ENCODE data around the gene FA2H. TPM values are rescaled to one million over a fixed set of nuclear protein-coding genes. Genes with fewer than 3 reads are reported as not detected.
"Not testable (repeated sequence)": the region's sequence is repeated elsewhere in the genome, so short reads cannot be mapped to it uniquely, and the experiment has no call there.

Gene FA2H
- total RNA-seq, 1 donor, result 0.42 TPM

DNA sequence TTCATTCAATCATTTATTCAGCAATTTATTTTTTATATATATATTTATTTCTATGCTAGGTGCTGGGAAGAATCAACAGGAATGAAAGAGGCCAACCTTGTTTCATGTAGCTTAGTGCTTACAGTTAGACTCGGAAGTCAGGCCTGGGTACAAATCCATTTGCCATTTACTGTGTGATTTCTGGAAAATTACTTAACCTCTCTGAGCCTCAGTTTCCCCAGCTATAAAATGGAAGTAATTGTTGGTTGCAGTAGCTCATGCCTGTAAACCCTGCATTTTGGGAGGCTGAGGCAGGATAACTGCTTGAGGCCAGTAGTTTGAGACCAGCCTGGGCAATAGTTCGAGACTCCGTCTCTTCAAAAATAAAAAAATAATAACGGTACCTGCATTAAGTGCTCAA is 46.7 kb downstream of the FA2H start:
- H3K9me3 ChIP-seq (ENCODE audit: low read depth, low read length), result no peaks in the 10 kb centered on the region
- no peaks in the 10 kb centered on the region for H3K4me1 ChIP-seq (ENCODE audit: insufficient read depth, low read length)
- no peak overlapping the region for H3K4me3 ChIP-seq (ENCODE audit: low read length)
- no peaks in the 10 kb centered on the region for H3K27me3 ChIP-seq (ENCODE audit: insufficient read depth, low read length)

DNA sequence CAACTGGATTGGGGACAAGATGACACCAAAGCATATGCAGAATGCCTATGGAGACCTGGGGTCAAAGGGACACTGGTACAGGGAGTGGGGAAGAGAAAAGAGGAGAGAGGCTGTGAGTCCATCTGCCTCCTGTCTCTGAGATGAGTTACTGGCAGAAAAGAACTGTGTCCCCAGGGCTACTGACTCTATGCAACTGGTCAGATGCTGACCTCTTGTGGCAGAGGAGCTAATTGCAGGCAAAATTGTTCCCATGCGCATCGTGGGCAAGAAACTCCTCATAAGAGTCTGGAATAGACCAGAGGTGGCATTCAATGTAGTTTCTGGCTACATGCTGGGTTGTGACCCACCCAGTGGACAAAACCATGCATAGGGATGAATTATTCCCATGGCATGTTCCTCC is 47.9 kb downstream of the FA2H start:
- Histone ChIP-seq H3K4me3 (ENCODE audit: low read length) (no peak overlapping the region), H3K27me3 (ENCODE audit: insufficient read depth, low read length) (no peaks in the 10 kb centered on the region), H3K9me3 (ENCODE audit: low read depth, low read length) (no peaks in the 10 kb centered on the region), H3K4me1 (ENCODE audit: insufficient read depth, low read length) (no peaks in the 10 kb centered on the region)

- H3K27me3 ChIP-seq (ENCODE audit: insufficient read depth, low read length), result no peaks in the 10 kb centered on the region
- H3K4me1 ChIP-seq (ENCODE audit: insufficient read depth, low read length), result no peaks in the 10 kb centered on the region
- no peaks in the 10 kb centered on the region for H3K9me3 ChIP-seq (ENCODE audit: low read depth, low read length)
- no peak overlapping the region for H3K4me3 ChIP-seq (ENCODE audit: low read length)
Observed at GRCh38 chr16:74725651-74726455, 48.8 kb downstream of the FA2H start.

- Histone ChIP-seq H3K27me3 (ENCODE audit: insufficient read depth, low read length) (no peaks in the 10 kb centered on the region), H3K4me3 (ENCODE audit: low read length) (no peak overlapping the region), H3K9me3 (ENCODE audit: low read depth, low read length) (no peaks in the 10 kb centered on the region), H3K4me1 (ENCODE audit: insufficient read depth, low read length) (no peaks in the 10 kb centered on the region)
Observed at GRCh38 chr16:74724820-74725549, 49.6 kb downstream of the FA2H start.

GRCh38 chr16:74723256-74723655 is 51.4 kb downstream of the FA2H start:
- no peaks in the 10 kb centered on the region for H3K9me3 ChIP-seq (ENCODE audit: low read depth, low read length)
- no peaks in the 10 kb centered on the region for H3K4me1 ChIP-seq (ENCODE audit: insufficient read depth, low read length)
- H3K4me3 ChIP-seq (ENCODE audit: low read length), result no peak overlapping the region
- no peaks in the 10 kb centered on the region for H3K27me3 ChIP-seq (ENCODE audit: insufficient read depth, low read length)

- not testable (repeated sequence) for H3K27me3 ChIP-seq (ENCODE audit: insufficient read depth, low read length); H3K4me1 ChIP-seq (ENCODE audit: insufficient read depth, low read length); H3K4me3 ChIP-seq (ENCODE audit: low read length); H3K9me3 ChIP-seq (ENCODE audit: low read depth, low read length)
Observed at GRCh38 chr16:74722156-74722555, 52.5 kb downstream of the FA2H start.

DNA sequence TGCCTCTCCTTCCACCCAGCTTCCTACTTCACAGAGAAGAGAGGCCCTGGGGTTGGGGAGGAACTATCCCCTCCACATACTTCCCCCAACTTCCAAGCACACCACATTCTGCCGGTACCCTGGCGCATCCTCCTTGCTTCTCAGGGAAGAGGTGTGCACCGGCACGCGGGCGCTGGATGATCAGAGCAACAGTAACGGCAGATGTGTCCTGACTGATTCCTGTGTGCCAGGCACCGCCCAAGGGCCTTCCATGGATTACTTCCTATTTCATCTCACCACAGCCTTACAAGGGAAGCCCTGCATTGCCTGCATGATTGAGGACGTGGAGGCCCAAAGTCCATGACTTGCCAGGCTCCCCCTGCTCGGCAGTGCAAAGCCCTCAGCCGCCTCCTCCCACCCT is 52.9 kb downstream of the FA2H start:
- no peak overlapping the region for H3K4me3 ChIP-seq (ENCODE audit: low read length)
- H3K27me3 ChIP-seq (ENCODE audit: insufficient read depth, low read length), result no peaks in the 10 kb centered on the region
- H3K4me1 ChIP-seq (ENCODE audit: insufficient read depth, low read length), result no peaks in the 10 kb centered on the region
- H3K9me3 ChIP-seq (ENCODE audit: low read depth, low read length), result no peaks in the 10 kb centered on the region

GRCh38 chr16:74720579-74720978 is 54.0 kb downstream of the FA2H start:
- Histone ChIP-seq H3K4me3 (ENCODE audit: low read length) (no peak overlapping the region), H3K27me3 (ENCODE audit: insufficient read depth, low read length) (no peaks in the 10 kb centered on the region), H3K9me3 (ENCODE audit: low read depth, low read length) (no peaks in the 10 kb centered on the region), H3K4me1 (ENCODE audit: insufficient read depth, low read length) (no peaks in the 10 kb centered on the region)

GRCh38 chr16:74718741-74719610 is 55.6 kb downstream of the FA2H start:
- H3K4me3 ChIP-seq (ENCODE audit: low read length), result no peak overlapping the region
- no peaks in the 10 kb centered on the region for H3K4me1 ChIP-seq (ENCODE audit: insufficient read depth, low read length)
- no peaks in the 10 kb centered on the region for H3K9me3 ChIP-seq (ENCODE audit: low read depth, low read length)
- H3K27me3 ChIP-seq (ENCODE audit: insufficient read depth, low read length), result no peaks in the 10 kb centered on the region

DNA sequence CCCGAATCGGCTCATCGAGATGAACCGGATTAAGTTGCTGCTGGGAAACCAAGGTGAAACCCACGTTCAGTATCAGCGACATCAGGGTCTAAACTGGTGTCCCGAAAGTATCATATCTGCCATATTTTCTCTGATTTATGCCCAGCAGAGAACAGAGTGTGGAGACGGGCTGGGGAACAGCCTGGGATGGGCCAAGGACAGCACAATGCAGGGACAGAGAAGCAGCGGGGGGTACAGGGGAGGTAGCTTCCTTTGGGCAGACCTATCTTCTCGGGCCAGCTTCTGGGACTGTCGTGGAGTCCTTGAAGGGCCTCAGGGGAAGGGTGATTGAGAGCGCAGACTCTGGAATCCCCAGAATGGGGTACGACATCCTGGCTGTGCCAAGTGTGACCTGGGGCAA is 56.5 kb downstream of the FA2H start:
- Histone ChIP-seq H3K4me1 (ENCODE audit: insufficient read depth, low read length) (no peaks in the 10 kb centered on the region), H3K27me3 (ENCODE audit: insufficient read depth, low read length) (no peaks in the 10 kb centered on the region), H3K4me3 (ENCODE audit: low read length) (no peak overlapping the region), H3K9me3 (ENCODE audit: low read depth, low read length) (no peaks in the 10 kb centered on the region)

- no peaks in the 10 kb centered on the region for H3K4me1 ChIP-seq (ENCODE audit: insufficient read depth, low read length)
- no peak overlapping the region for H3K4me3 ChIP-seq (ENCODE audit: low read length)
- H3K9me3 ChIP-seq (ENCODE audit: low read depth, low read length), result no peaks in the 10 kb centered on the region
- no peaks in the 10 kb centered on the region for H3K27me3 ChIP-seq (ENCODE audit: insufficient read depth, low read length)
Observed at GRCh38 chr16:74717367-74717766, 57.3 kb downstream of the FA2H start.

DNA sequence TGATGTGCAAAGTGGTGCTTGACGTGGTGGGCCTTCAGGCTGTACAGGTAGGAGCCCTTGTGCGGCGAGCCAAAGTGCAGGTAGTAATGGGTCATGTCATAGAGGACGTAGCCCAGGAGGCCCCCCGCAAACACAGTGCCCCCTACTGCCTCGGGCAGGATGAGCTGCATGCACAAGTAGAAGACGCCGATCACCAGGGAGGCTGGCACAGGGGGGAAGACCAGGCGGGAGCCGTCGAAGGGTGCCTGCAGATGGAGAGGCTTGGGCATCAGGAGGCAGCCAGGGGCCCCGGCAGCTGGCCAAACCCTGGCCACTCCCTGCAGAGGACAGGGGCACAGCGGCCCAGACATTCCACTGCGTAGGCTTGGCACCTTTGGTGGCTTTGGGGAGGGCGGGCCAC is 58.3 kb downstream of the FA2H start:
- no peaks in the 10 kb centered on the region for H3K27me3 ChIP-seq (ENCODE audit: insufficient read depth, low read length)

DNA sequence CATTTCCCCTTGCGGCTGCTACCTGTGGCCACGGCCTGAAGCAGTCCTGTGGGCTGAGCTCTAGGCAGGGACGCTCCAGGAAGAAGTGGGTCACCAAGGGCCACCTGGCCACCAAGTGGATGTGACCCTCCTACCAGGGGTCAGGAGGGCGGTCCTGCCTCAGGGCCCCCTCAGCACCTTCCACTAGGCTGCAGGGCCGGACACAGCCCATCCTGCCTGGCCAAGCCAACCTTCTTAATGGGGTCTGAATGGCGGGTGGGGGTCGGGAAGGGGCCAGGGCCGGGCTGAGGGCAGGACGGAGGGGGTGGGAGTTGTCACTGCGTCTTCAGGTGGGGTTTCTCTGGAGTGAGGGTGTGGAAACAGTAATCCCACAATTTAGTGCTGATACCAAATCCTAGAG is 60.7 kb downstream of the FA2H start:
- Histone ChIP-seq H3K27me3 (ENCODE audit: insufficient read depth, low read length) (no peaks in the 10 kb centered on the region), H3K4me3 (ENCODE audit: low read length) (no peak overlapping the region), H3K4me1 (ENCODE audit: insufficient read depth, low read length) (peaks cover 5% of the 10 kb centered on the region), H3K9me3 (ENCODE audit: low read depth, low read length) (no peaks in the 10 kb centered on the region)

More for the DNA sequence above, 58.3 kb downstream of the FA2H start:
- Histone ChIP-seq H3K4me3 (ENCODE audit: low read length) (no peak overlapping the region), H3K9me3 (ENCODE audit: low read depth, low read length) (no peaks in the 10 kb centered on the region), H3K4me1 (ENCODE audit: insufficient read depth, low read length) (no peaks in the 10 kb centered on the region)

GRCh38 chr16:74713325-74713724 is 61.3 kb downstream of the FA2H start:
- H3K4me3 ChIP-seq (ENCODE audit: low read length), result no peak overlapping the region
- no peaks in the 10 kb centered on the region for H3K27me3 ChIP-seq (ENCODE audit: insufficient read depth, low read length)
- no peaks in the 10 kb centered on the region for H3K9me3 ChIP-seq (ENCODE audit: low read depth, low read length)
- peaks cover 7% of the 10 kb centered on the region for H3K4me1 ChIP-seq (ENCODE audit: insufficient read depth, low read length)

- H3K9me3 ChIP-seq (ENCODE audit: low read depth, low read length), result no peaks in the 10 kb centered on the region
- H3K4me3 ChIP-seq (ENCODE audit: low read length), result no peak overlapping the region
- peaks cover 7% of the 10 kb centered on the region for H3K4me1 ChIP-seq (ENCODE audit: insufficient read depth, low read length)
- H3K27me3 ChIP-seq (ENCODE audit: insufficient read depth, low read length), result no peaks in the 10 kb centered on the region
Observed at GRCh38 chr16:74711938-74712337, 62.7 kb downstream of the FA2H start.
